ENCODE measurements around the gene CFAP100.

Gene CFAP100

DNA sequence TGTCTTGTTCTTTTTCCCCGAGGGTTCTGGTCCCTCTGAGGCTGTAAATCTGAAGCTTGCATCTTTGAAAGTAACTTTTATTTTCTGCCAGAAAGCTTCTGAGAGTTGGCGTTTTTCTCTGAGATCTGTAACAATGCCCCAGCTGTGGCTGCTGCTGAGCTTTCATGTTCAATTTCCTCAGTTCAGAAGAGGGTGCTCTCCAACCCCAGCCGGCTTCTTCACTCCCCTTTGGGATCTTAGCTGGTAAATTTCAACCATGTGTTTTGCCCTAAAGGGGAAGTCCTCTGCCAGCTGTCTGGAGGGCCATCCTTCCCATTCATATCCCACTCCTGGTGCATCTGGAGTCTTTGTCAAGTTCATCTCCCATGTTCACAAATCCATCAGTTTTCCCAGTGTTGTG lies 18.3 kb upstream of the CFAP100 start:
- DNase-seq (ENCODE audit: low spot score): no peak

DNA sequence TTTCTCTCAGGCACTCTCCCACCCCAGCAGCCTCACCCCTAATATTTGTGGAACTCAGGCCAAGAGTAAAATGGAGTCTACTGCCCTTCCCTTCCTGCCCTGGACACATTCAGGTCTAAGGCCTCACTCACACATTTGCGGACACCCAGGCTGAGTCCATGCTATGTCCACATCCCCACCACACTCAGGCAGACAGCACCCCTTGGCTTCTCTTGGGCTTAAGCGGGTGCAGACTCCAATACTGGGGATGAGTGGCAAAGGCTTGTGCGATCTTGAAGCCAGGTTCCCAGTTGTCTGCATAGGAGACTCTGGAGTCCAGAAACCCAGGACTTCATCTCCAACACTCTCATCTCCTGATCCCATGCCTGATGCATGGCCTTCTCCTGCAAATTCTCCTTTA lies 17.5 kb upstream of the CFAP100 start:
- DNase-seq (ENCODE audit: low spot score): no peak

DNA sequence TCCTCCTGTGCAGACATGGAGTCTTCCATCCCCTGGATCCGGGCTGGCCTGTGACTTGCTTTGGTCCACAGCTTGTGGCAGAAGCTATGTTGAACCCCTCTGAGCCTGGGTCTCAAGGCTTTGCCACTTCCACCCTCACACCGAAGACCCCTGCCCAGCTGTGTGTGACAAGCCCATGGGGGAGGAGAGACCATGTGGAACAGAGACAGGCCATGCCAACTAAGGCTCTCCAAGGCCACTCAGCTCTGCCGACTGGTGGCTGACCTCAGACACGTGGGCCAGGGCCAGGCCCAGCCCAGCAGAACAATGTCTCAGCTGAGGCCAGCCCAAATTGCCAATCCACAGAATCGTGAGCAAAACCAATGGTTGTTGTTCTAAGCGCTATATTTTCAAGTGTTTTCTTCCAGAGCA lies 16.4 kb upstream of the CFAP100 start:
- DNase-seq (ENCODE audit: low spot score): no peak

DNA sequence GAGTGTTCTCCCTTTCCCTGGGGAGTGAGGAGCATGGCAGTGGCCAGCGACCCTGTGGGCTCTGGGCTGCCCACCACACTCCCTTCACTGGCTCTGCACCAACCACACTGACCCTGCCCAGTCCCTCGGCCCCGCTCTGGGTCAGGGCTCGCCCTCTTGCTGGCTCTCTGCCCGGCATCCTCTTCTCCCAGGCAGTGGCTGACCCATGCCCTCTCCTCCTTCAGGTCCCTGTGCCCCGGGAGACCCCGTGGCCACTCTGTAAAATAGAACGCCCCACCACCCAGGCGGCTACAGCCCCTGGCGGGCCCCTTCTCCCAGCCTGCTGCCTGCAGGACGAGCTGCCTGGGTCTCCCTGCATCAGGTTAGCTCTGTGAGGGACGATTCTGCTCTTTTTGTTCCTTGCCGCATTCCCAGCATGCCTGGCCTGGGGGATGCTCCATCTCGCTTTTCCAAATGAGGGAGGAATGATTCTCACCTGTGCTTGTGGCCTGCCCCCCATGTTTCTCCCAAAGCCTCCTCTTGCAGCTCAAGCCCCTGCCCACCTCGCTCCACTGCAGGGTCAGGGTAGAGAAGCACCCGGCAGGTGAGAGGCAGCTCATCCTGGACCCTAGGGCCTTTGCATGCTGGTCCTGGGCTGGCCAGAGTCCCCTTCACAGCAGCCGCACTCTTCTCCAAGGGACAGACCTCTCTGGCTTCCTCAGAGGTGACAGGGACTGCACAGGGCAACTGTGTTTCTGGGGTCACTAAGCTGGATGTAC lies 14.5 kb upstream of the CFAP100 start:
- no peak for DNase-seq (ENCODE audit: low spot score)

DNA sequence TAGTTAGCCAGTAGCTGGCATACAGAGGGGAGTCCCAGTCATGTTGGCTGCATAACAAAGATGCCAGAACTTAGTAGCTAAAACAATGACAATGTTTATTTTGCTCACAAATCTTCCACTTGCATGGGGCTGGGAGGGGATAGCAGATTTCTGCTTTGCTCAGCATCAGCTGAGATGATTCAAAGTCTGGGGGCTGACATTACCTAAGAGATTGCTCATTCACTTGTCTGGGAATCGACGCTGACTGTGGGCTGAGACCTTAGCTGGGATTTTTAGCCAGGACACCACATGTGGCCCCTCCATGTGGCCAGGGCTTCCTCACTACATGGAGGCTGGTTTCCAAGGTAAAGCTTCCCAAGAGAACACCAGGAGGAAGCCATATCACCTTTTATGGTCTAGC lies 12.7 kb upstream of the CFAP100 start:
- no peak for DNase-seq (ENCODE audit: low spot score)

DNA sequence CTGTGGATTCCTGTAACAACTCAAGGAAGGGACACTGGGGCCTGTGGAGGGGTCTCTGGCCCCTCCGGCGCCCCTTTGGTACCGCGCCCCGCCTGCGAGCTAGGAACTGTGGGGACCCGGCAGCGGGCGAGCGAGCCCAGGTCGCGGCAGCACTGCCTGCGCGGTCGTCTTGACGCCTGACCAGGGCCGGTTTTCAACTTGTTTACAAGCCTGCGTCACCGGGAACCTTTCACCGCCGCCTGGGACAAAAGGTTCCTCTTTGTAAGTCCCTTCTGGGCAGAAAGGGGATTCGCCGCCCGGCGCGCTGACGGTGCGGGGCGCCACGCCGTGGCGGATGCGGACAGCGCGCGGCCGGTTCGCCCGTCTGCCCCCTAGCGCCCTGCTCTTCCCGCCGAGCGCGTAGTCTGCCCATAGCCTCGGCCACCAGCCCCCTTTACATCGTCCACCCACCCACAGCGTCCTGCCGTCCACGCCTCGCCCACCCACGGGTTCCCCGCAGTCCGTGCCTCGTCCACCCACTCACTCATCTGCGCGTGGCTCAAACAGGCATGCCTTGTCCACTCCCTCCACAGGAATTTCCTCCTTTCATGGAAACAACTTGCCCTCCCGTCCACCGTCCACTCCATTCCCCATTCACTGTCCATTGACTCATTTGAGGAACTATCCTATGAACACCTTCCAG lies 5.5 kb upstream of the CFAP100 start:
- DNase-seq (ENCODE audit: low spot score): peak; percentile 89

DNA sequence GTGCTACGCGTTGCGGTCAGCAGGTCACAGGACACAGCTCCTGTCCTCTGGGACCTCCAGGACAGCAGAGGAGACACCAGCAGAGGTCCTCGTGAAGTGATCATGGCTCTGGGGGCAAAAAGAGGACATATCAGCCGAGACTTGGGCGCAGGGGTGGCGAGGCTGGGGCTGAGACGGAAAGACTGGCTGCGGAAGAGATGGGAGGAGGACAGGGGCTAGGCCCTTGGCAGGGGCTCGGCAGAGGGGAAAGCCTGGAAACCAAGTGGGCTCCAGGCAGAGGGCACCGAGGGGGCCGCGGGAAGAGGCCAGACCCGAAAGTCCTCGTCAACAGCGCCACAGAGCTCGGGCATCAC lies 4.9 kb upstream of the CFAP100 start:
- no peak for DNase-seq (ENCODE audit: low spot score)

DNA sequence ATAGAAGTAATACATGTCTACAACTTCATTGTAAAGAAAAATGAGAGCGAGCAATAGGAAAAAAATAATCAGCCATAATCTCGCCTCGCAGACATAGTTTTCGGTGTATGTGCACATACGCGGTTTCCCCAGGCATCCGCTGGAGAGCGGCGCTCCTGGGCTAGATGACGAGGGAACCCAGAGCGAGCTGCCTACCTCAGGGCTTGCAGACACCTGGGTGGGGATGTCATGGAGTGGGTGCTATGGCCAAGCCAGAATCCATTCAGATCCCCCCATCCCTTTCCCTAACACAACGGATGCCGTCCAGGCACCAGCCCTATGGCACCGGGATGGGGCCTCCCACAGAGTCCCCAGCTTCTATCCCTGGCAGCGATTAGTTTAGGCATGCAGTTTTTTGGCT lies 4.5 kb upstream of the CFAP100 start:
- DNase-seq (ENCODE audit: low spot score): no peak

DNA sequence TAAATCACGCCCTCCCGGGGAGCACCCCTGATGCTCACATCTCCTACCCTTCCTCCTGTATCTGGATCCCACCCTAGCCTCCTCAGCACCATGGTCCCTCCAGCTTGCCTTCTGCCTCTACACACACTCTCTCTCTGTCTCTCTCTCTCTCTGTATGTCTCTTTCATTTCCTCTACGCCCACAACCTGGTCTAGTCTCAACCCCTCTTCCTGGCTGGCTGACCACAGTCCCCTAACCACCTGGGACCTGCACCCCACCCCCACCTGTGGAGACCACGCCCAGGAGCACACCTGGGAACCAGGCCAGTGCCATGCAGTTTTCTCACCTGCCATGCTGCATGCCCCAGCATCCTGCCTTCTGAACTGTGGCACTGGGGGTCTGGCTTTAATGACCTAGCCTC lies 4.0 kb upstream of the CFAP100 start:
- DNase-seq (ENCODE audit: low spot score): no peak

DNA sequence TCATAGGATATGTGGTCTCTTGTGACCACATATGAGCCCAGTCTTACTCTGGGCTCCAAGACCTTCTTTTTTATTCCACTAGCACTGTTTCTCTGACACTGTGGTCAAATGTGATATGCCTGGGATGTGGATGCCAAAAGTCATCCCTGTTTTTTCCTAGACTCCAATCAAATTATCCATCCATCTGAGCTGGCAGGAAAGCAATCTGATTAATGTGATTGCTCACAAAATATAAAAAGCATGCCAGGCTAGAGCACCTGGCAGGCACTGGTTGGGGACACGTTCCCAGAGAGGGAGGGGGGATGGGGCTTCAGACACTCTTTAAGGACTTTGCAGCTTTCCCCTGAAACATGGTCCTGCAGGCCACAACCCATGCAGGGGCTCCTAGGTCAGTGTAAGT lies 3.1 kb upstream of the CFAP100 start:
- no peak for DNase-seq (ENCODE audit: low spot score)

DNA sequence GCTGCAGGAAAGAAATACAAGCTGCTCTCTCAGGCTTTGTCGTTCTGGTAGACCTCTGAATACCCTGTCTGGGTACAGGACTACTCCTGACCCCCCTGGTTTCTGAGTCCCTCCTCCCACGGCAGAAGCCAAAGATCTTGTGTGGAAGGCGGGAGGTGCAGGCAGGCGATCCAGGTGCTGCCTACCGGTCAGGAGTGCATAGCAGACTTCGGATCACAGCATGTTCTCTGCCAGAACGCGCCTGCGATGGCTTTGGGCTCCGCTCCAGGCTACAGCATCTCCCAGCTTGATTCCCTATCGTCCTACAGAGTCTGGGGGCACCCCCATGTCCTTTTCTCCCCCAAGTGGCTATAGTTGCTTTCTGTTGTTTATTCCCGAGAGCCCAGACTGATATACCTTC lies 2.5 kb upstream of the CFAP100 start:
- no peak for DNase-seq (ENCODE audit: low spot score)

DNA sequence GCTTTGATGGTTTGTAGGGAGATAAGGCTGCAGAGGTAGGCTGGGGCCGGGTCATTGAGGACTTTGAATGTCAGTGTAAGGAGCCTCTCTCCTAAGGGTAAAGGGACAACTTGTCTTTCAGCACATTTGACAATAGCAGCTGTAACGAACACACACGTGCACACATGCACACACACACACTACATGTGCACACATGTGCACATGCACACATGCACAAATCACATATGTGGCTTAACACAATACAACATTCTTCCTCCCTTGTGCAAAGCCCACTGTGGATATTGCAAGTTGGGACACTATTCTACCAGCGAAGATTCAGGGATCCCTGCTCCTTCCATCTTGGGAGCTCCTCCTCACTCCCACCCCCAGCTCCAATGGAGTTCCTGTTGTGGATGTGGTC lies 1.1 kb upstream of the CFAP100 start:
- no peak for DNase-seq (ENCODE audit: low spot score)

DNA sequence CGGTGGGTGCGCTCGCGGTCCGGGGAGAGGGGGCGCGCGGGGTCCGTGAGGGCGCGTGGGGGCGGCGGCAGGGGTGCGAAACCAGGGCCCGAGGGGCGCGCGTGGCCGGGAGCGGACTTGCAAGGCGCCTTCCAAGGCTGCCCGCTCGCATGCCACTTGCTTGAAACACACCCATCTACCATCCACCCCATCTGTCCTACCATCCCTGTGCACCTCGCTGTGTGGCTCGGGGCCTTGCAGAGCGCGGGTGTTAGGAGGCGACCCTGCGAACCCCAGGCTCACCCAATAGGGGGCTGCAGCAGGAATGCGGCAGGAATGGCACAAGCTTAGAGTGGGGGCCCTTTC lies 240 bp downstream of the CFAP100 start:
- no peak for DNase-seq (ENCODE audit: low spot score)

DNA sequence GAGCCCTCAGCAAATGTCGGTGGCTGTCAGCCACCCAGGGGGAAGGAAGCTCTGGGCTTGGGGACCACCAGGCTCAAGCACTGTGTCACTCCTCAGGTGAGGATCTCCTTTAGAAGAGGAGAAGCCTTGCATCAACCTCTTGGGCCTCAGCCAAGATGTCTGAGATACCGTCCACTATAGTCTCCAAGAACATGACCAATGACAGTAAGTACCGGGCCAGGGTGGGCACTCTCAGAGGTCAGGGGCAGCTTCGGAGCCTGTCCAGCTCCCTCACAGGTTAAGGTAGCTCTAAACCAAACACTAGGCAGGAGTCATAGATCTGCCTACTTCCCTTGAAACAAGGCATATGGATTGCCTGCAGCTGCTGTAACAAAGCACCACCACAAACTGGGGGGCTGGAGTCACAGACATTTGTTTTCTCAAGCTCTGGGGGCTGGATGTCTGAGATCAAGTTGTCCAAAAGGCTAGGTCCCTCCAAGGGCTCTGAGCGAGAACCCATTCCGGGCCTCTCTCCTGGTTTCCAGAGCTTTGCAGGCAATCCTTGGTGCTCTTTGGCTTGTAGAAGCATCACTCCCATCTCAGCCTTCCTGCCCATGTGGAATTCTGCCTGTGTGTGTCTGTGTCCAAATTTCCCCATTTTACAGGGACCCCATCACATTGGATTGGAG lies 1.3 kb downstream of the CFAP100 start:
- DNase-seq (ENCODE audit: low spot score): no peak

DNA sequence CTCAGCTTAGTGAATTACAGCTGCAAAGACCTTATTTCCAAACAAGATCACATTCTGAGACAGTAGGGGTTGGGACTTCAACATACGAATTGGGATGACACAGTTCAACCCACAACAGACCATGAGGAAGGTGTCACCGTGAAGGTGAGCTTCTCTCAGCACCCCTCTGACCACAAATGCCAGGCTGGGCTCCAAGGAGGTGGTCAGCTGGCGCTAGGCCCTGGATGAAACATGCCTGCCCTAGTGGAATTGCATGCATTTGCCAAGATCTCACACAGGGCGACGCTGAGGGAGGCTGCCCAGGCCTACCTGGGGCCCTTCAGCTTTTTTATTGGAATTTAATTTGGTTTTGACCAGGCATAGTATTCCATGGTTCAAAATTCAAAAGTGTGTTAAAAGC lies 1.8 kb downstream of the CFAP100 start:
- peak; percentile 3 for DNase-seq (ENCODE audit: low spot score)

DNA sequence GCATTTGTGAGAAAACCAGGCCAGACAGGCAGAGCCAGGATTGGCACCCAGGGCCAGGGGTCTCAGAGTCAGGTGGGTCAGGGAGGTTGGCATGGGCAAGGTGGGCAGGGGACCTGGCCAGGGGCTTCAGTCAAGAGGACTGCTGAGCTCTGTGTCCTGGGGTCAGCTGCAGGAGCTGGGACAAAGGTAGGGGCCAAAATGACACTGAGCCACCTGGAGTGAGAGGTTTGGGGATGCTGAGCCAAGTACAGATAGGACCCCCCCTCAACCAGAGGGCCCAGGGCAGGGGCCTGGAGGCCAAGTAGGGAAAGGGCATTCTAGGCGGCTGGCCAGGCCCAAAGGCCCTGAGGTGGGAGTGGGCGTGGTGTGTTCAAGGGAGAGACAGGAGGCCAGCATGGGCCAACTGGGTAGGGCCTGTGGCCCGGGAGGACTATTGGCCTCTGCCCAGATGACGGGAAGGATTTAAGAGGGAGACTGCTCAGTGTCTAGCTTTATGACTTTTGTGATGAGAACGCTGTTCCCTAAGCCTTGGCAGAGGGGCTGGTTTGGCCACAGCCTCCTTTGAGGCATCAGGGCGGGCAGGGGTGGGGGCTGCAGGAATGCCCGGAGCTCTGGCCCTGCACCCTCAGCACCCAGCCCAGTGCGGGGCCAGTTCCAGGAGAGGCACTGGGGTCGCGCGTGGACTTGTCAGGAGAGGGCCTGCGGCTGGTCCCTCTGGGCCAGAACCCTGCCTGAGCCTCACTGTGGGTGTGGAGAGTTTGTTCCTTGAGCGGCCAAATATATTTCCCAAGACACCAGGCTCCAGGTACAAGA lies 3.1 kb downstream of the CFAP100 start:
- DNase-seq (ENCODE audit: low spot score): no peak

DNA sequence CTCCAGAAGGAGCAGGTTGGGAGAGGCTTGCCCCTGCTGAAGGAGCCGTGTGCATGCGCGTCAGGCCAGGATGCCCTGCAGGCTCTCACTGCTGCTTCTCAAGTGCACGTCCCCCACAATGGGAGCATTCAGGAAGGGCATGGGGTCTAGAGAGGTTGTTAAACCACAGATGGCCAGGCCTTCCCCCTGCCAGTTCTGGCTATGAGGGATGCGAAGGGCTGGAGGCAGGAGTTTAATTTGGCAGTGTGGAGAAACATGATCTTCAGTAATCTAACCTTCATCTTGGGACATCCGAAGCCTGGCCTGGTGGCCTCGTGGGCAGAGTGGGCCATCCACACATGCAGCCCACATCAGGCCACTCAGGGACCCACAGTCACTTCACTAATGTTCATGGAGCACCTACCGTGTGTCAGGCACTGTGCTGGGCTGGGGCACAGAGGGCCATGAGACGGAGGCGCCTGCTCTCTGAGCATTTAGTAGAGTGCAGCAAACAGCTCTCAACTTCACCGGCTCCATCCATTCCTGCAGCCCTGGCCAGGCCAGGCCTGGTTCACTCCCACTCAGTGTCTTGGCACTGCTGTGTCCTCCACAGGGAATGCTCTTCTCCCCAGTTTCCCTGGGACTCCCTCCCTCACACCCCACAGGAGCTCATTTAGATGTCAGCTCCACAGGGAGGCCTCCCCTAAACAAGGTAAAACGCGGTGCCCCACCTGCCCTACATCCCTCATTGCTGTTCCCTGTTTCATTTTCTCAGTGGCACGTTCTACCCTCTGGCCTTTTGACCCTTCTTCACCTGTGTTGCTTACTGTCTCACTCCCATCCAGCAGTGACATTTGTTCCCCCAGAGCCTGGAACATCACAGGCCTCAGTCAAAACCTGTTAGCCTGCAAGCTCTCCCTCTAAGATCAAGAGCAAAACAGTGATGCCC lies 4.0 kb downstream of the CFAP100 start:
- no peak for DNase-seq (ENCODE audit: low spot score)

DNA sequence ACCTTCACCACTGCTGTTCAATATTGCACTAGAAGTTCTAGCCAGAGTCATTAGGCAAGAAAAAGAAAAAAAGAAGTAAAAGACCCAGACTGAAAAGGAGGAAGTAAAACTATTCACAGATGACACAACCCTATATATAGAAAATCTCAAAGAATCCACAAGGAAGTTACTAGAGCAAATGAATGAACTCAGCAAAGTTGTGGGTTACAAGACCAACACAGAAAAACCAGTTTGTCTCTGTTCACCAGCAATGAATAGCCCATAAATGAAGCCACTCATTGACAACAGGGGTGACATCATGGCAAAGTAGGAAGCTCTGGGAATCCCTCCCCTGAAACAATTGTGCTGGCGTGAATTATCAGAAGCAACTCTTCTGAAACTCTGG lies 4.6 kb downstream of the CFAP100 start:
- no peak for DNase-seq (ENCODE audit: low spot score)

DNA sequence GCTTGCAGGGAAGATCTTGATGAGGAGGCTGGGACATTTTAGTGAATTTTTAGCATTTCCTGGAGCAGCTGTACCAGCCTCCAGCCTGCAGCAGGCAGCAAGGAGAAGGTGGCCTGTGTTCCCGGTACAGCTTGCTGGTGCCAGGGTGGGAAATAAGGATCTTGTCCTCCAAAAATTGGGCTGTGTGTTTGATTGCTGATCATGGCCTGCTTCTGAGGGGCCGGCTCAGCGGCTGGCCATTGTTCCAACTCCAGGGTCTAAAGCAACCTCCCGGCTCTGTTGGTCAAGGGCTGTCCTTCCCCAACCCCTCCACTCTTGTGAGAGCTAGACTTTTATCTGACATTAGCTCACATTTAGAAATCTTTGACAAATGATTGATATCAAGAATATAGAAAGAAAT lies 5.0 kb downstream of the CFAP100 start:
- DNase-seq (ENCODE audit: low spot score): no peak

DNA sequence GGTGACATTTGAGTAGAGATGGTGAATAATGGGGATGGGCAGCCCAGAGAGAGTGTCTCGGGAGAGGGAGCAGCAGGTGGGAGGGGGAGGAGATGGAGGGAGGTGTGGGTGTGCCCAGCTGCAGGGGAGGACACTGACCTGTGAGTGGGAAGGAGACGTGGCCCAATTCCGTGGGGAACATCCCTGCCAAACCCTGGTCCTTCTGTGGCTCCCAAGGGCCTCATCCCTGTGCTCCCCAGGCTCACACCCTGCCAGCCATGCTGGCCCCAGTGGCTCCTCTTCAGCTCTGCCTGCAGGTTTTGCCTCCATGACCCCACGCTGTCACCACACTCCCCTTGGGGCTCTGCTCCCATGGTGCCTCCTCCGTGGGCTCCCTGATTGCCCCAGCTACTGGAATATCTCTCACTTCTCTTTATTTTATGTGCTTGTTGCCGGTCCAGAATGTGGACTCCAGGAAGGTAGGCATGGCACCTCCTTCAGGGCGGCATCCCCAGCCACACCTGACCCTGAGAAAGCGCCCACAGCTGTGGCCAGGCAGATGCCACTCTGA lies 7.0 kb downstream of the CFAP100 start:
- no peak for DNase-seq (ENCODE audit: low spot score)

DNA sequence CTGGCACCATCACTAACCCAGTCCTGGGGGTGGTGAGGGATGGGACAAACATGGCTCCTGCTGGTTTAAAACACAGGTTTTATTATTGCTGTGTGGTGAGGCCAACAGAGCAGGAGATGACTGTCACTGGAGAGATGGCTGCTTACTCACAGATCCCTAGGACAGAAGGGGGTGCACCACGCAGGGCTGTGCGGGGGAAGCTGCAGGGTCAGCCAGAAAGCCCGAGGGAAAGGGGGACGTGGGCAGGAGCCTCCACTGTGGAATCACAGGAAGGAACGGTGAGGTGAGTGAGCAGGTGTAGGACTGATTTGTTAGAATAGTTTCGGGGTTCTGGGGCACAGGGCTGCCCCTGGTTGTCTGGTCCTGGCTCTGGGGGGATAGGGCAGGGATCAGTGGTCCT lies 7.5 kb downstream of the CFAP100 start:
- no peak for DNase-seq (ENCODE audit: low spot score)
